Measurements from ENCODE around the gene ZMYM2.

GRCh38 chr13:19959141-19959830 lies 759 bp downstream of the ZMYM2 start:
- TF ChIP-seq YY1 (IDR thresholded peaks at IDR 0.05; ENCODE audit: insufficient read depth, insufficient read length) (no peak), ZNF274 (IDR thresholded peaks at IDR 0.05; ENCODE audit: low read depth, low read length) (no peak)

Data from NT2/D1 (cell line).